ENCODE measurements around the gene TRAPPC3L.

GRCh38 chr6:116562614-116563013 lies 17.1 kb upstream of the TRAPPC3L start:
- no peak for TF ChIP-seq CTCF (IDR thresholded peaks at IDR 0.05)
- TF ChIP-seq POLR2A (IDR thresholded peaks at IDR 0.05): no peak

Data from body of pancreas (tissue), 4 donors.